Urinary bladder (tissue), 4 donors: ENCODE data around the gene EN2. TPM values are rescaled to one million over a fixed set of nuclear protein-coding genes. Genes with fewer than 3 reads are reported as not detected.

ENCODE experiments used
- DNase-seq: peaks from one replicate; pipeline ENCODE4 v3.0.0-alpha.2; 2015; ENCODE audit errors: extremely low spot score
- H3K27ac ChIP-seq: one replicate; pipeline ENCODE4 v1.5.1; 2013; ENCODE audit warnings: low read depth, mild to moderate bottlenecking, moderate library complexity
- H3K36me3 ChIP-seq: one replicate; pipeline ENCODE4 v1.6.1; 2013; ENCODE audit warnings: mild to moderate bottlenecking, moderate library complexity; ENCODE audit not compliant: insufficient read depth
- H3K4me1 ChIP-seq: one replicate; pipeline ENCODE4 v1.6.1; 2013; ENCODE audit warnings: mild to moderate bottlenecking, moderate library complexity; ENCODE audit not compliant: insufficient read depth
- H3K4me3 ChIP-seq: one replicate; pipeline ENCODE4 v1.5.1; 2013; ENCODE audit warnings: low read depth, low read length
- WGBS: extraction: QIAGEN DNeasy Blood & Tissue Kit; methylation state at CpG from one replicate; pipeline ENCODE4 v1.1.7; 2013; 5-methylcytosine and 5-hydroxymethylcytosine counted together
- polyA plus RNA-seq: library from polyadenylated mRNA; stranded (reverse); fragments of 200-250 nt; gene quantifications from one replicate; pipeline ENCODE4 v1.2.3, GENCODE V29; 2013
- total RNA-seq: library from RNA; depleted of rRNA; stranded (reverse); fragments of >200 nt; gene quantifications from one replicate; pipeline ENCODE4 v1.2.3, GENCODE V29; 2014
- donor health status: healthy with polysubstance abuse.
- donor health status: healthy.

The EN2 gene
- total and polyA plus RNA-seq, 2 donors = 0.06 TPM; not detected in 1

GRCh38 chr7:155497149-155497901 is 39.4 kb downstream of the EN2 start:
- Histone ChIP-seq H3K27ac (no peak overlapping the region), H3K36me3 (no peaks in the 10 kb centered on the region), H3K4me1 (no peaks in the 10 kb centered on the region), H3K4me3 (no peak overlapping the region)
- 71% methylated on average over 26 of the region's 26 CpGs for WGBS
- no peak for DNase-seq

- 32% methylated on average over 3 of the region's 3 CpGs for WGBS
- H3K4me3 ChIP-seq = no peak overlapping the region
Observed at GRCh38 chr7:155505422-155505793, 47.5 kb downstream of the EN2 start.

DNA sequence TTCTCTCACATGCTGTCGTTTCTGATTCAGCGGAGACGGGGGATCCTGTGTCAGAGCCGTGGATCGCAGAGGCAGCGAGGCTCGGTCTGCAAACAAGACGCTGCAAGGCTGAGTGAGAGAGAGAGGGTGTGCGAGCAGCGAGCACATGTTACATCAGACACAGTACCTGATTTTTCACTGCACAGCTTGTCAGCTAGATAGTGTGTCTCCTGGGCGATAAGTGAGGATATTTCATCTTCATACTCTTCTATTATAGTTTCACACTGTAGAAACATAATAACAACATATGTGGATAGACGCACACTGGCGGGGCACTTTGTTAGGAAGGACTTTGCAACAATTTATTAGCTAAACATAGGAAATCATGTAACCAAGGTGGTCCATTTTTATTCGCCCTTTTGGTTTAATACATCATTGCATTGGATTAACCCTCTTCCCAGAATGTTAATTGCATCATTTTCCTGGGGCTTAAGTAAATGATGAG is 49.0 kb downstream of the EN2 start:
- 7% methylated on average over 14 of the region's 14 CpGs for WGBS

More at GRCh38 chr7:155505422-155505793, 47.5 kb downstream of the EN2 start:
- no peak overlapping the region for H3K27ac ChIP-seq
- DNase-seq = no peak
- H3K36me3 ChIP-seq = no peaks in the 10 kb centered on the region
- H3K4me1 ChIP-seq = no peaks in the 10 kb centered on the region

GRCh38 chr7:155507576-155507975 is 49.6 kb downstream of the EN2 start:
- H3K27ac ChIP-seq = no peak overlapping the region
- no peaks in the 10 kb centered on the region for H3K36me3 ChIP-seq
- no peak for DNase-seq
- no peaks in the 10 kb centered on the region for H3K4me1 ChIP-seq
- H3K4me3 ChIP-seq = no peak overlapping the region
- WGBS = 8% methylated on average over 4 of the region's 4 CpGs

More for the DNA sequence above, 49.0 kb downstream of the EN2 start:
- DNase-seq = no peak
- H3K36me3 ChIP-seq = no peaks in the 10 kb centered on the region
- H3K4me3 ChIP-seq = no peak overlapping the region
- H3K4me1 ChIP-seq = no peaks in the 10 kb centered on the region
- no peak overlapping the region for H3K27ac ChIP-seq

GRCh38 chr7:155508376-155509358 is 50.7 kb downstream of the EN2 start:
- Histone ChIP-seq H3K36me3 (no peaks in the 10 kb centered on the region), H3K4me1 (no peaks in the 10 kb centered on the region), H3K4me3 (no peak overlapping the region), H3K27ac (no peak overlapping the region)
- no peak for DNase-seq
- 4% methylated on average over 29 of the region's 29 CpGs for WGBS

DNA sequence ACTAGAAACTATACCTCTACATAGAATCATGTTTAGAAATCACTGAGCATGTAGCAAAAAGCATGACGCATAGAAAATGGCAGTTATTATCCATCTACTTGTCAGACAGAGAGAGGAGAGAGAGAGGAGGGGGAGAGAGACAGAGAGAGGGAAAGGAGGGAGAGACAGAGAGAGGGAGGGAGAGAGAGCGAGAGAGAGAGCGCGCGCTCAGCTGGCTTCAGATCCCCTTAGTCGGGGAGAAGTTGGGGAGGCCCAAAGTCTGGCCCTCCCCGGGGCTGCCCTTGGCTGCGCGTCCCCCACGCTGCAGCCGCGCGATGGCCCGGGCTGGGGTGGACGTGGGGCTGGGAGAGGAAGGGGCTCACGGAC is 51.4 kb downstream of the EN2 start:
- H3K36me3 ChIP-seq = no peaks in the 10 kb centered on the region
- no peak overlapping the region for H3K27ac ChIP-seq
- WGBS = 3% methylated on average over 16 of the region's 16 CpGs
- DNase-seq = no peak
- no peaks in the 10 kb centered on the region for H3K4me1 ChIP-seq
- no peak overlapping the region for H3K4me3 ChIP-seq

- Histone ChIP-seq H3K36me3 (no peaks in the 10 kb centered on the region), H3K27ac (no peak overlapping the region), H3K4me1 (no peaks in the 10 kb centered on the region), H3K4me3 (no peak overlapping the region)
- 1% methylated on average over 68 of the region's 68 CpGs for WGBS
- DNase-seq = no peak
Observed at GRCh38 chr7:155509725-155510551, 52.0 kb downstream of the EN2 start.

- H3K4me3 ChIP-seq = no peak overlapping the region
Observed at GRCh38 chr7:155510975-155511701, 53.2 kb downstream of the EN2 start.

DNA sequence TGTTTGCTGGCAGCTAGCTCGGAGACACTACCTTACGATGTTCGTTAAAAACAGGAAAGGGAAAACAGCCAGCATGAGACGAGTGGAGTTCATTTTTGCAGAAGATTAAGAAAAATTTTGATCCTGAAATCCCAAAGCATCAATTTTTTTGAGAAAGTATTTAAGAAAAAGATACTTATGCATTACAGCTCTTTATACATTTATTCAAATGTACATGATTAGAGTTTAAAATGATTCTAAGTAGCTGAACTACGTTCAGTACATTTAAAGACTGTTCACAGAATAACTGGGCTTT is 53.7 kb downstream of the EN2 start:
- WGBS = 10% methylated on average over 5 of the region's 5 CpGs
- no peak for DNase-seq
- H3K4me1 ChIP-seq = no peaks in the 10 kb centered on the region
- H3K27ac ChIP-seq = no peak overlapping the region
- H3K4me3 ChIP-seq = no peak overlapping the region
- H3K36me3 ChIP-seq = no peaks in the 10 kb centered on the region

More at GRCh38 chr7:155510975-155511701, 53.2 kb downstream of the EN2 start:
- Histone ChIP-seq H3K36me3 (no peaks in the 10 kb centered on the region), H3K27ac (no peak overlapping the region), H3K4me1 (no peaks in the 10 kb centered on the region)
- WGBS = 4% methylated on average over 6 of the region's 6 CpGs
- DNase-seq = no peak

GRCh38 chr7:155512246-155512887 is 54.4 kb downstream of the EN2 start:
- H3K36me3 ChIP-seq = no peaks in the 10 kb centered on the region
- no peak overlapping the region for H3K4me3 ChIP-seq
- no peak overlapping the region for H3K27ac ChIP-seq
- DNase-seq = no peak
- 28% methylated on average over 4 of the region's 4 CpGs for WGBS
- H3K4me1 ChIP-seq = no peaks in the 10 kb centered on the region

DNA sequence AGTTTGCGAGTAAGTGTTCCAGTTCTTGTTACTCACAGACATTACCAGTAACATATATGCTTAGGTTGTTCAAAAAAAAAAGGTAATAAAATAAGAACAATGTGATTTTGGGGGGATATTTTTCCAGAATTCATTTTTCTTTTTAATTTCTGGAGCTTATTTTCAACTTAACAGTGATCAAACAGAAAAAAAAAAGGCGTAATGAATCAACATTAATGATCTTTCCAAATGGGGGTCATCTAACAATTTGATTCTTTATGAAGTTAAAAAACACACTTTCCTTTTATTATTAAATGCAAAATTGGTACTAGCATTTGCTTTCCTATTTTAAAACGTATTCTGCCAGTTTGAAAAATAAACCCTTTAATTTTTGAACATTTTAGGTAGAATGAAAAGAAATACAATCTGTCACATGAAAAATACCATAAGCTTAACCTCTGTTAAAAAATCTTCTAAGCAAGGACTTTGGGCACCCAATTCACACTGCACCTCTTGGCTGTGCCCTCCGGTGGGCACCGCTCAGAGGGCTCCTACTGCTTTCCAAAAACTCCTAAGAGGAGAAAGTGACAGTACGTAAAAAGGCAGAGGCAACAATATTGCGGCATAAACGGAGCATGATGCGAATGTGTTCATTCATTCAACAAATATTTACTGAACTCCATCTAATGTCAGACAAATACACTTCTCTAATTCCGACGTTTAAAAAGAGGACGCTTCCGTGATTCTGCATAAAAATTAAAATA is 55.8 kb downstream of the EN2 start:
- DNase-seq = no peak
- Histone ChIP-seq H3K4me1 (no peaks in the 10 kb centered on the region), H3K4me3 (no peak overlapping the region), H3K36me3 (no peaks in the 10 kb centered on the region), H3K27ac (no peak overlapping the region)
- WGBS = 76% methylated on average over 13 of the region's 13 CpGs

DNA sequence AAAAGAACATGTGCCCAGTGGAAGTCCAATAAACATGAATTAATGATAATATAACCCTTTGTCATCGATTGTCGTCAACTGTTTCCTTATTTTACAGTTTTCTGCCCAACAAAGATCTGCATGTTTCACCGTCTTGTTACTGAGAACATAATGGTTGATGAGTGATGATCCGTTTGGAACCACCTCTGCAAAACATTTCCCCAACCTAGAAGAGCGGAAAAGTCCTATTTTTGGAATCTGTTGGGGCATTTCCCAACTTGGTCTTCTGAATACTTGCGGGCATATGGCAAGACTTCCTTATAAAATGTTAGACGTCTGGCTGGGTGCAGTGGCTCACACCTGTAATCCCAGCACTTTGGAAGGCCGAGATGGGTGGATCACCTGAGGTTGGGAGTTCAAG is 56.4 kb downstream of the EN2 start:
- Histone ChIP-seq H3K36me3 (no peaks in the 10 kb centered on the region), H3K4me3 (no peak overlapping the region), H3K27ac (no peak overlapping the region), H3K4me1 (no peaks in the 10 kb centered on the region)
- WGBS = 83% methylated on average over 8 of the region's 8 CpGs
- no peak for DNase-seq
